ENCODE results near the gene TAF6.

DNA sequence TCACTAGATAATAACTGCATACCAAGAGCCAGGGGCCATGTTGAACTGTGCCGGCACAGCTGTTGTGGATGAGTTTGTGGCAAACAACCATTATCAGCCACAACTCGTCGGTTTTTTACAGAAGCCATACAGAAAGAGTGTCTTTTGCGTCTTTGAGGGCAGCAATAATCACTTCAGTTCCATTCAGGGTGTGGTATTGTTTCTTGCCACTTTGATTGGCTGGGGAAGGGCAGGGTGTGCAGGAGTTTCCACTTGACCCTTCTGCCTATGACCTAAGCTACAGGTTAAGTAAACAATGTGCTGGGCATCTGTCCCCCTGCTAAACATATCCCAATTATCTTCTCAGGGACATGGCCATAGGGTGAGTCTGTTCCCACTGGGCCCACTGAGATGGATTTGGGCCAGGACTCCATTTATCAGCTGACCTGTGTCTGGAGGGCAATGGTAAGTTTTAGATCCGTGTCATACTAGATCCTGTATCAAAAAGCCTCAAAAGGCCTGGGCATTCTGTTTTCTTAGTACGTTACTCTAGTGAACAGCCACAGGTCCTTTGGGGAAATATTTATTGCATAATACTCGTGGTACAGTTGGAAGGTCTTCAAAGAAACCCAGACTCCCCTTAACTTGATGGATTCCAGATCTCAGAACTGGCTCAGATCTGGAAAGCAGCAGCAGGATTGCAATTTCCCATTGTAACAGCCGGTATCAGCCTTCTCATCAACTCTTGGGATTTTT lies 53.5 kb downstream of the TAF6 start:
- TF ChIP-seq, protein P1, sequence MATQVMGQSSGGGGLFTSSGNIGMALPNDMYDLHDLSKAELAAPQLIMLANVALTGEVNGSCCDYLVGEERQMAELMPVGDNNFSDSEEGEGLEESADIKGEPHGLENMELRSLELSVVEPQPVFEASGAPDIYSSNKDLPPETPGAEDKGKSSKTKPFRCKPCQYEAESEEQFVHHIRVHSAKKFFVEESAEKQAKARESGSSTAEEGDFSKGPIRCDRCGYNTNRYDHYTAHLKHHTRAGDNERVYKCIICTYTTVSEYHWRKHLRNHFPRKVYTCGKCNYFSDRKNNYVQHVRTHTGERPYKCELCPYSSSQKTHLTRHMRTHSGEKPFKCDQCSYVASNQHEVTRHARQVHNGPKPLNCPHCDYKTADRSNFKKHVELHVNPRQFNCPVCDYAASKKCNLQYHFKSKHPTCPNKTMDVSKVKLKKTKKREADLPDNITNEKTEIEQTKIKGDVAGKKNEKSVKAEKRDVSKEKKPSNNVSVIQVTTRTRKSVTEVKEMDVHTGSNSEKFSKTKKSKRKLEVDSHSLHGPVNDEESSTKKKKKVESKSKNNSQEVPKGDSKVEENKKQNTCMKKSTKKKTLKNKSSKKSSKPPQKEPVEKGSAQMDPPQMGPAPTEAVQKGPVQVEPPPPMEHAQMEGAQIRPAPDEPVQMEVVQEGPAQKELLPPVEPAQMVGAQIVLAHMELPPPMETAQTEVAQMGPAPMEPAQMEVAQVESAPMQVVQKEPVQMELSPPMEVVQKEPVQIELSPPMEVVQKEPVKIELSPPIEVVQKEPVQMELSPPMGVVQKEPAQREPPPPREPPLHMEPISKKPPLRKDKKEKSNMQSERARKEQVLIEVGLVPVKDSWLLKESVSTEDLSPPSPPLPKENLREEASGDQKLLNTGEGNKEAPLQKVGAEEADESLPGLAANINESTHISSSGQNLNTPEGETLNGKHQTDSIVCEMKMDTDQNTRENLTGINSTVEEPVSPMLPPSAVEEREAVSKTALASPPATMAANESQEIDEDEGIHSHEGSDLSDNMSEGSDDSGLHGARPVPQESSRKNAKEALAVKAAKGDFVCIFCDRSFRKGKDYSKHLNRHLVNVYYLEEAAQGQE (IDR thresholded peaks at IDR 0.05; ENCODE audit: borderline replicate concordance), result no peak
- TF ChIP-seq, protein P1 (CRISPR knock-in tag; IDR thresholded peaks at IDR 0.05; ENCODE audit: low read depth), result no peak
- no peak for TF ChIP-seq MYBL2 (IDR thresholded peaks at IDR 0.05; ENCODE audit: low read depth)
- TF ChIP-seq MYBL2 (CRISPR knock-in tag; IDR thresholded peaks at IDR 0.05; ENCODE audit: borderline replicate concordance), result no peak

Measured in K562 (cell line).